ENCODE results near the gene SEC23IP. TPM values are rescaled to one million over a fixed set of nuclear protein-coding genes. Genes with fewer than 3 reads are reported as not detected.

Gene SEC23IP
- total RNA-seq: 10 to 100 TPM; 51.9 to 59.7 TPM

GRCh38 chr10:119892188-119893065, at the start of gene SEC23IP:
SEC23IP (plus strand) TSS chr10:119892730; CDS start chr10:119892783, 53 bp downstream.

GRCh38 chr10:119872610-119872859, 20.0 kb upstream of the SEC23IP start, which contains the start of gene MCMBP:
MCMBP (minus strand) TSS chr10:119872843; CDS start chr10:119872584, 259 bp downstream.

Small RNA genes lying within 50 kb of the gene (microRNA-seq; reads per million reads assigned to microRNA genes)
- gene MIR4682 (ENCODE audit: borderline microRNAs expressed, borderline replicate concordance): not detected

Other genes starting within 250 kb of the SEC23IP start
- 10 to 100 TPM; 23.5 to 24.9 TPM for gene BAG3, start 241.3 kb upstream of the SEC23IP start, total RNA-seq
- gene INPP5F, start 166.7 kb upstream of the SEC23IP start, total RNA-seq: 10 to 100 TPM; 10.9 TPM
- 10 to 100 TPM; 66.2 to 68.5 TPM for gene MCMBP, start 19.9 kb upstream of the SEC23IP start, total RNA-seq

All from activated naive CD4-positive, alpha-beta T cell treated with anti-CD3 and anti-CD28 coated beads, Interleukin-2, amount 10 ng/mL, durations not matched to agents 5 hours and 36 hours (primary cell).